DND-41 (cell line): ENCODE data around the gene UBE2Q2.

Experiments
- CTCF ChIP-seq: IDR thresholded peaks from 2 replicates; pipeline ENCODE4 v1.5.1; 2012; ENCODE audit warnings: borderline replicate concordance, low read length, moderate library complexity, mild to moderate bottlenecking; ENCODE audit not compliant: poor library complexity, severe bottlenecking; ENCODE audit errors: extremely low read depth
- EZH2 ChIP-seq: IDR thresholded peaks from 3 replicates; pipeline ENCODE4 v1.6.1; 2012; ENCODE audit warnings: borderline replicate concordance, low read depth, mild to moderate bottlenecking, moderate library complexity, low read length, inconsistent platforms; ENCODE audit not compliant: severe bottlenecking

DNA sequence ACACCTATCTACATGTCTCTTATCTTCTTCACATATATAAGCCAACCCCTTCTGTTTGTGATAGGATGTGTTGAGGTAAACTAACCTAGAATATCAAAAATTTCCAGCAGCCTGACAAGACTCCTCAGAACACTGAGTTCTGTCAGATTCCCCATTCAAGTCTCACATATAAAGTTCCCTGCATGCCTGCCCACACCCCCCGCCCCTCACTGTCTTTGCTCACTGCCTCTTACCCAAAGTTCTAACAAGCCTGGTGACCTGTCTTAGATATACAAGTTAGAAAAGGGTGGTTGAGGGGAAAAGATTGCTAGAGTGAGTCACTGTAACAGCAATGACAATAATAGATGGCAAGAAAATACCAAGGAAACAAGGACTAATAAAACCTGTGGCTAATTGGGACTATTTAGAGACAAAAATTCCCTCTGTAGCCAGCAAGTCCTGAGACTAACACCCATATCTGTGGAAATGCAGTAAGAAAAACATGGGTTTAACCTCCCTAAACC, 100.5 kb downstream of the UBE2Q2 start:
- no peak for TF ChIP-seq EZH2
- no peak for TF ChIP-seq CTCF
